OCI-LY1 (cell line): ENCODE measurements around the gene POLR1E.
"Not testable (repeated sequence)": the region's sequence is repeated elsewhere in the genome, so short reads cannot be mapped to it uniquely, and the experiment has no call there.

Experiments used
- H2AFZ ChIP-seq: fragments of 200-600 bp; sonication (generic), shearing (Covaris generic); 2 replicates; pipeline ENCODE4 v1.6.0; 2014; ENCODE audit warnings: antibody characterized with exemption, mild to moderate bottlenecking, low read length
- H3F3A ChIP-seq: fragments of 200-600 bp; sonication (generic), shearing (Covaris generic); 2 replicates; pipeline ENCODE4 v1.6.0; 2014; ENCODE audit warnings: mild to moderate bottlenecking, antibody characterized with exemption, low read length, moderate library complexity; ENCODE audit not compliant: insufficient read depth
- H3K27ac ChIP-seq: fragments of 200-600 bp; sonication (generic); 2 replicates; pipeline ENCODE4 v1.5.1; 2014; ENCODE audit warnings: low read length, mixed run types, mild to moderate bottlenecking, low read depth; ENCODE audit not compliant: poor library complexity, severe bottlenecking
- H3K27me3 ChIP-seq: fragments of 200-600 bp; sonication (generic); 2 replicates; pipeline ENCODE4 v1.6.0; 2014; ENCODE audit warnings: antibody characterized with exemption, mild to moderate bottlenecking, low read length, moderate library complexity; ENCODE audit not compliant: insufficient read depth
- H3K36me3 ChIP-seq: fragments of 200-600 bp; sonication (generic); 2 replicates; pipeline ENCODE4 v1.6.1; 2014; ENCODE audit warnings: mild to moderate bottlenecking, antibody characterized with exemption, low read length, moderate library complexity, mixed read lengths; ENCODE audit not compliant: insufficient read depth
- H3K4me1 ChIP-seq: fragments of 200-600 bp; sonication (generic); 2 replicates; pipeline ENCODE4 v1.5.1; 2014; ENCODE audit warnings: mild to moderate bottlenecking, low read length, moderate library complexity; ENCODE audit not compliant: insufficient read depth, severe bottlenecking
- H3K4me2 ChIP-seq: fragments of 200-600 bp; sonication (generic), shearing (Covaris generic); 2 replicates; pipeline ENCODE4 v1.6.1; 2014; ENCODE audit warnings: low read length
- H3K4me3 ChIP-seq: fragments of 200-600 bp; sonication (generic); 2 replicates; pipeline ENCODE4 v1.5.1; 2014; ENCODE audit warnings: low read length, low read depth, mild to moderate bottlenecking, mixed read lengths; ENCODE audit not compliant: poor library complexity, severe bottlenecking
- H3K79me2 ChIP-seq: fragments of 200-600 bp; shearing (Covaris generic); 2 replicates; pipeline ENCODE4 v1.6.1; 2016; ENCODE audit warnings: mixed run types, low read length, mixed read lengths; ENCODE audit not compliant: insufficient read depth
- H3K9ac ChIP-seq: fragments of 200-600 bp; sonication (generic), shearing (Covaris generic); 2 replicates; pipeline ENCODE4 v1.6.1; 2014; ENCODE audit warnings: mild to moderate bottlenecking, low read length, mixed read lengths
- H3K9me2 ChIP-seq: fragments of 200-600 bp; sonication (generic), shearing (Covaris generic); 2 replicates; pipeline ENCODE4 v1.6.1; 2014; ENCODE audit warnings: low read depth, mild to moderate bottlenecking, low read length, mixed read lengths
- H3K9me3 ChIP-seq: fragments of 200-600 bp; shearing (Covaris generic); 2 replicates; pipeline ENCODE4 v1.6.1; 2014; ENCODE audit warnings: low read length, mixed read lengths
- H4K20me1 ChIP-seq: fragments of 200-600 bp; sonication (generic), shearing (Covaris generic); 2 replicates; pipeline ENCODE4 v1.6.0; 2016; ENCODE audit warnings: mild to moderate bottlenecking, low read length; ENCODE audit not compliant: insufficient read depth
- EZH2 ChIP-seq: fragments of 200-600 bp; sonication (generic), shearing (Covaris generic); IDR thresholded peaks from 2 replicates; pipeline ENCODE4 v1.8.0; 2017; ENCODE audit warnings: borderline replicate concordance, mixed run types, mild to moderate bottlenecking, antibody characterized with exemption, low read length, moderate library complexity, mixed read lengths
- TF ChIP-seq, protein P1 (sequence below): fragments of 200-600 bp; sonication (generic), shearing (Covaris generic); IDR thresholded peaks from 2 replicates; pipeline ENCODE4 v1.5.1; 2017; ENCODE audit warnings: mild to moderate bottlenecking, antibody characterized with exemption, low read length, moderate library complexity, mixed read lengths

The POLR1E gene

GRCh38 chr9:37511016-37512010 is 25.6 kb downstream of the POLR1E start:
- Histone ChIP-seq H2AFZ (no peak overlapping the region), H3K9ac (peak overlapping the region; percentile 8; the same call in 1 of the 2 replicates), H3K36me3 (peaks cover 44% of the 10 kb centered on the region; the same call in 1 of the 2 replicates), H3K4me3 (no peak overlapping the region), H3K27ac (peak overlapping the region; percentile 76), H3F3A (no peaks in the 10 kb centered on the region), H3K27me3 (no peaks in the 10 kb centered on the region), H3K9me2 (no peaks in the 10 kb centered on the region), H4K20me1 (no peaks in the 10 kb centered on the region), H3K4me1 (peaks cover 39% of the 10 kb centered on the region), H3K9me3 (no peaks in the 10 kb centered on the region), H3K79me2 (no peaks in the 10 kb centered on the region), H3K4me2 (peak overlapping the region; percentile 52; the same call in 1 of the 2 replicates)
- TF ChIP-seq EZH2 = no peak
- TF ChIP-seq, protein P1, sequence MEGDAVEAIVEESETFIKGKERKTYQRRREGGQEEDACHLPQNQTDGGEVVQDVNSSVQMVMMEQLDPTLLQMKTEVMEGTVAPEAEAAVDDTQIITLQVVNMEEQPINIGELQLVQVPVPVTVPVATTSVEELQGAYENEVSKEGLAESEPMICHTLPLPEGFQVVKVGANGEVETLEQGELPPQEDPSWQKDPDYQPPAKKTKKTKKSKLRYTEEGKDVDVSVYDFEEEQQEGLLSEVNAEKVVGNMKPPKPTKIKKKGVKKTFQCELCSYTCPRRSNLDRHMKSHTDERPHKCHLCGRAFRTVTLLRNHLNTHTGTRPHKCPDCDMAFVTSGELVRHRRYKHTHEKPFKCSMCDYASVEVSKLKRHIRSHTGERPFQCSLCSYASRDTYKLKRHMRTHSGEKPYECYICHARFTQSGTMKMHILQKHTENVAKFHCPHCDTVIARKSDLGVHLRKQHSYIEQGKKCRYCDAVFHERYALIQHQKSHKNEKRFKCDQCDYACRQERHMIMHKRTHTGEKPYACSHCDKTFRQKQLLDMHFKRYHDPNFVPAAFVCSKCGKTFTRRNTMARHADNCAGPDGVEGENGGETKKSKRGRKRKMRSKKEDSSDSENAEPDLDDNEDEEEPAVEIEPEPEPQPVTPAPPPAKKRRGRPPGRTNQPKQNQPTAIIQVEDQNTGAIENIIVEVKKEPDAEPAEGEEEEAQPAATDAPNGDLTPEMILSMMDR = peak; percentile 44; the same call in 1 of the 2 replicates

DNA sequence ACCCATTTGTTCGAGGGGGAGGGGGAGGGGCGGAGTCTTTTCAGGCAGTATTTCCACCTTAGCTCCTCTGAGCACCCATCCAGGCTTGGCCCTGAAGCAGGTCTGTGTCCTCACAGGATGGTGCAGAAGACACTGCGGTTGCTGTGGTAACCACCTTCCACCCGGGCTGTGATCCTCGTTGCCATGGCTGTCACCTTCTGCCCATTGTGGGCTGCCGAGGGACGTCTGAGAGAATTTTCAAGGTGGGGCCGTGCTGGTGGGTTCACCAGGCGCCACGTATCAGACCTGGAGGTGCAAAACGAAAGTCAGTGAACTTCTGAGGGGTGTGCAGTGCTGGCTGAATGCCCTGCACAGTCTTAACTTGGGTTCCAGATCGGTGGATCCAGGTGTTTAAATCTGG is 26.7 kb downstream of the POLR1E start:
- Histone ChIP-seq H4K20me1 (no peaks in the 10 kb centered on the region), H3K4me2 (peak overlapping the region; percentile 52), H3K9ac (peak overlapping the region; percentile 8; the same call in 1 of the 2 replicates), H3F3A (no peaks in the 10 kb centered on the region), H3K27ac (peak overlapping the region; percentile 76), H3K79me2 (no peaks in the 10 kb centered on the region), H3K27me3 (no peaks in the 10 kb centered on the region), H3K9me3 (no peaks in the 10 kb centered on the region), H2AFZ (no peak overlapping the region), H3K9me2 (no peaks in the 10 kb centered on the region), H3K36me3 (peaks cover 33% of the 10 kb centered on the region; the same call in 1 of the 2 replicates), H3K4me1 (peaks cover 39% of the 10 kb centered on the region), H3K4me3 (peak overlapping the region; percentile 22)
- TF ChIP-seq, protein P1 = no peak
- TF ChIP-seq EZH2 = no peak

DNA sequence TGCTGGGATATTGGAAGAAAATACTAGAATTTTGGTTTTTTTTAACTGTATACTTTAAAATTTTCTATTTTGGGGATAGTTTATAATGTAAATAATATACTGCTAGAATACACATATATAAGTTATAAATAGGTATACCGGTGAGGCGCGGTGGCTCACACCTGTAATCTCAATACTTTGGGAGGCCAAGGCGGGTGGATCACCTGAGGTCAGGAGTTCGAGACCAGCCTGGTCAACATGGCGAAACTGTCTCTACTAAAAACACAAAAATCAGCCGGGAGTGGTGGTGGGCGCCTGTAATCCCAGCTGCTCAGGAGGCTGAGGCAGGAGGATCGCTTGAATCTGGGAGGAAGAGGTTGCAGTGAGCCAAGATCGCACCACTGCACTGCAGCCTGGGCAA is 28.7 kb downstream of the POLR1E start:
- Histone ChIP-seq H3K4me1 (peaks cover 39% of the 10 kb centered on the region), H3K36me3 (peaks cover 23% of the 10 kb centered on the region)
- H3K9ac ChIP-seq, H3K27ac ChIP-seq, H3K9me2 ChIP-seq, H2AFZ ChIP-seq, H3F3A ChIP-seq, H3K79me2 ChIP-seq, H3K4me2 ChIP-seq, H3K9me3 ChIP-seq, H3K4me3 ChIP-seq, H4K20me1 ChIP-seq, H3K27me3 ChIP-seq: not testable (repeated sequence)
